Measurements from ENCODE around the gene TATDN2.
A peak's percentile ranks its signal among the peaks of the same experiment; 100 is the strongest.
"Not testable (repeated sequence)": the region's sequence is repeated elsewhere in the genome, so short reads cannot be mapped to it uniquely, and the experiment has no call there.

Gene TATDN2

DNA sequence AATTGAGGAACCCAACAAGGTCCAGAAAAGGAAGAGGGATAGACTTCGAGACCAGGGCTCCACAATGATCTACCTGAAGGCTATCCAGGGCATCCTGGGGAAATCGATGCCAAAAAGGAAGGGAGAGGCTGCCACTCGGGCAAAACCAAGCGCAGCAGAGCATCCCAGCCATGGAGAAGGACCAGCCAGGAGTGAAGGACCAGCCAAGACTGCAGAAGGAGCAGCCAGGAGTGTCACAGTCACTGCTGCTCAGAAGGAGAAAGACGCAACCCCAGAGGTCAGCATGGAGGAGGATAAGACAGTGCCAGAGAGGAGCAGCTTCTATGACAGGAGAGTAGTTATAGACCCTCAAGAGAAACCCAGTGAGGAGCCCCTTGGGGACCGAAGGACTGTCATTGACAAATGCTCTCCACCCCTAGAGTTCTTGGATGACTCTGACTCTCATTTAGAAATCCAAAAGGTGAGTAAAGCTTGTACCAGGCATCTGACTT, 12.0 kb downstream of the TATDN2 start:
- TF ChIP-seq, protein P1, sequence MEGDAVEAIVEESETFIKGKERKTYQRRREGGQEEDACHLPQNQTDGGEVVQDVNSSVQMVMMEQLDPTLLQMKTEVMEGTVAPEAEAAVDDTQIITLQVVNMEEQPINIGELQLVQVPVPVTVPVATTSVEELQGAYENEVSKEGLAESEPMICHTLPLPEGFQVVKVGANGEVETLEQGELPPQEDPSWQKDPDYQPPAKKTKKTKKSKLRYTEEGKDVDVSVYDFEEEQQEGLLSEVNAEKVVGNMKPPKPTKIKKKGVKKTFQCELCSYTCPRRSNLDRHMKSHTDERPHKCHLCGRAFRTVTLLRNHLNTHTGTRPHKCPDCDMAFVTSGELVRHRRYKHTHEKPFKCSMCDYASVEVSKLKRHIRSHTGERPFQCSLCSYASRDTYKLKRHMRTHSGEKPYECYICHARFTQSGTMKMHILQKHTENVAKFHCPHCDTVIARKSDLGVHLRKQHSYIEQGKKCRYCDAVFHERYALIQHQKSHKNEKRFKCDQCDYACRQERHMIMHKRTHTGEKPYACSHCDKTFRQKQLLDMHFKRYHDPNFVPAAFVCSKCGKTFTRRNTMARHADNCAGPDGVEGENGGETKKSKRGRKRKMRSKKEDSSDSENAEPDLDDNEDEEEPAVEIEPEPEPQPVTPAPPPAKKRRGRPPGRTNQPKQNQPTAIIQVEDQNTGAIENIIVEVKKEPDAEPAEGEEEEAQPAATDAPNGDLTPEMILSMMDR (IDR thresholded peaks at IDR 0.05; ENCODE audit: poor library complexity, severe bottlenecking), result no peak
- ATAC-seq (ENCODE audit: low read depth), result no peak
- H3K36me3 ChIP-seq (ENCODE audit: low read depth), result peaks cover 50% of the 10 kb centered on the region
- no peak overlapping the region for H3K4me3 ChIP-seq (ENCODE audit: severe bottlenecking)
- no peaks in the 10 kb centered on the region for H3K9me3 ChIP-seq (ENCODE audit: severe bottlenecking)
- no peak overlapping the region for H3K27ac ChIP-seq (ENCODE audit: poor library complexity, severe bottlenecking)
- no peaks in the 10 kb centered on the region for H3K4me1 ChIP-seq (ENCODE audit: insufficient read depth, poor library complexity, severe bottlenecking)
- DNase-seq (ENCODE audit: low spot score), result no peak
- no peaks in the 10 kb centered on the region for H3K27me3 ChIP-seq (ENCODE audit: insufficient read depth, poor library complexity, severe bottlenecking)

- Histone ChIP-seq H3K27ac (ENCODE audit: poor library complexity, severe bottlenecking) (no peak overlapping the region), H3K4me1 (ENCODE audit: insufficient read depth, poor library complexity, severe bottlenecking) (no peaks in the 10 kb centered on the region)
Observed at GRCh38 chr3:10262027-10262426, 13.8 kb downstream of the TATDN2 start.

GRCh38 chr3:10263646-10264363, 15.5 kb downstream of the TATDN2 start:
- Histone ChIP-seq H3K4me1 (ENCODE audit: insufficient read depth, poor library complexity, severe bottlenecking) (no peaks in the 10 kb centered on the region), H3K27ac (ENCODE audit: poor library complexity, severe bottlenecking) (no peak overlapping the region), H3K27me3 (ENCODE audit: insufficient read depth, poor library complexity, severe bottlenecking) (no peaks in the 10 kb centered on the region), H3K9me3 (ENCODE audit: severe bottlenecking) (no peaks in the 10 kb centered on the region), H3K4me3 (ENCODE audit: severe bottlenecking) (no peak overlapping the region), H3K36me3 (ENCODE audit: low read depth) (peaks cover 61% of the 10 kb centered on the region)
- TF ChIP-seq, protein P1 (IDR thresholded peaks at IDR 0.05; ENCODE audit: poor library complexity, severe bottlenecking), result peak; percentile 46
- ATAC-seq (ENCODE audit: low read depth) (peak; percentile 89), DNase-seq (ENCODE audit: low spot score) (no peak)

More at GRCh38 chr3:10262027-10262426, 13.8 kb downstream of the TATDN2 start:
- Histone ChIP-seq H3K9me3 (ENCODE audit: severe bottlenecking) (no peaks in the 10 kb centered on the region), H3K4me3 (ENCODE audit: severe bottlenecking) (no peak overlapping the region), H3K36me3 (ENCODE audit: low read depth) (peaks cover 49% of the 10 kb centered on the region), H3K27me3 (ENCODE audit: insufficient read depth, poor library complexity, severe bottlenecking) (no peaks in the 10 kb centered on the region)
- DNase-seq (ENCODE audit: low spot score) (no peak), ATAC-seq (ENCODE audit: low read depth) (no peak)
- TF ChIP-seq, protein P1 (IDR thresholded peaks at IDR 0.05; ENCODE audit: poor library complexity, severe bottlenecking), result no peak

DNA sequence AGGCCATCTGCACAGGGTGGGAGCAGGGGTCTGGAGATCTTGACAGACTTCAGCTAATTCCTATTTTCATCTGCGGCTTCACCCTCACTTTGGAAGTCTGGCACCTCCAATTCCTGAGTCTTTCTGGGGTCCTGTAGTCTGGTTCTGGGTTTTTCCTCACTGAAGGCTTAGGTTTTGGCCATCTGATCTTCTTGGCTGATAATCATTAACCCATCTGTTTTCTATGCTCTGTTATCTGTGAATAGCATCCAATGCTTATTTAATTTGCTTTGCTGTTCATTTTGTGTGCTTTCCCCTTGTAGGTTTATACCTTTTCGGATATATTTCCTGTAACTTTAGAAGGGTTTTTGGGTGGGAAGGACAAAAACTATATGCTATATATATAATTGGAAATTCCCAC, 17.6 kb downstream of the TATDN2 start:
- Histone ChIP-seq H3K27me3 (ENCODE audit: insufficient read depth, poor library complexity, severe bottlenecking) (no peaks in the 10 kb centered on the region), H3K36me3 (ENCODE audit: low read depth) (peaks cover 70% of the 10 kb centered on the region), H3K4me1 (ENCODE audit: insufficient read depth, poor library complexity, severe bottlenecking) (no peaks in the 10 kb centered on the region), H3K27ac (ENCODE audit: poor library complexity, severe bottlenecking) (no peak overlapping the region), H3K4me3 (ENCODE audit: severe bottlenecking) (no peak overlapping the region), H3K9me3 (ENCODE audit: severe bottlenecking) (no peaks in the 10 kb centered on the region)
- DNase-seq (ENCODE audit: low spot score), result no peak
- ATAC-seq (ENCODE audit: low read depth), result no peak
- TF ChIP-seq, protein P1 (IDR thresholded peaks at IDR 0.05; ENCODE audit: poor library complexity, severe bottlenecking), result no peak

DNA sequence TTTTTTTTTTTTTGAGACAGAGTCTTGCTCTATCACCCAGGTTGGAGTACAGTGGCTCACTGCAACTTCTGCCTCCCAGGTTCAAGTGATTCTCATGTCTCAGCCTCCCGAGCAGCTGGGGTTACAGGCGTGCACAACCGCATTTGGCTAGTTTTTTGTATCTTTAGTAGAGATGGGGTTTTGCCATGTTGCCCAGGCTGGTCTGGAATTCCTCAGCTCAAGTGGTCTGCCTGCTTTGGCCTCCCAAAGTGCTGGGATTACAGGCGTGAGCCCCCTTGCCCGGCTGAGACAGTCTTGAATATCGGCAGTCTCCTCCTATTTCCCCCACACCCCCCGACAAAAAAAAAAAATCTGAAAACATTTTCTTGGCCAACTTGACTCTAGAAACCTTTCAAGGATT, 18.7 kb downstream of the TATDN2 start:
- not testable (repeated sequence) for H3K4me3 ChIP-seq (ENCODE audit: severe bottlenecking); H3K27me3 ChIP-seq (ENCODE audit: insufficient read depth, poor library complexity, severe bottlenecking); H3K9me3 ChIP-seq (ENCODE audit: severe bottlenecking); DNase-seq (ENCODE audit: low spot score); H3K27ac ChIP-seq (ENCODE audit: poor library complexity, severe bottlenecking); H3K4me1 ChIP-seq (ENCODE audit: insufficient read depth, poor library complexity, severe bottlenecking); ATAC-seq (ENCODE audit: low read depth)
- H3K36me3 ChIP-seq (ENCODE audit: low read depth), result peaks cover 70% of the 10 kb centered on the region
